Upper lobe of left lung (tissue), 4 donors: Measurements from ENCODE around the gene AOC2.

ENCODE experiments used
- EP300 ChIP-seq, 4 donors: sonication (generic); formaldehyde crosslinking; IDR thresholded peaks; one replicate each; pipeline ENCODE4 v1.5.1; 2017; ENCODE audit warnings: antibody characterized with exemption in 4 of 4, control low read depth in 2 of 4
- POLR2AphosphoS5 ChIP-seq, 2 donors: sonication (generic); formaldehyde crosslinking; IDR thresholded peaks; one replicate each; pipeline ENCODE4 v1.5.1; 2017; ENCODE audit warnings: antibody characterized with exemption in 2 of 2
- TF ChIP-seq, protein P1 (sequence below), 6 experiments: fragments of 450-650 bp in 4 of 6; fragments of 200-600 bp in 2 of 6; sonication (generic) in 2 of 6; IDR thresholded peaks; one replicate each; pipeline ENCODE4 v1.5.1; 2016 to 2019; ENCODE audit warnings: antibody characterized with exemption in 6 of 6

DNA sequence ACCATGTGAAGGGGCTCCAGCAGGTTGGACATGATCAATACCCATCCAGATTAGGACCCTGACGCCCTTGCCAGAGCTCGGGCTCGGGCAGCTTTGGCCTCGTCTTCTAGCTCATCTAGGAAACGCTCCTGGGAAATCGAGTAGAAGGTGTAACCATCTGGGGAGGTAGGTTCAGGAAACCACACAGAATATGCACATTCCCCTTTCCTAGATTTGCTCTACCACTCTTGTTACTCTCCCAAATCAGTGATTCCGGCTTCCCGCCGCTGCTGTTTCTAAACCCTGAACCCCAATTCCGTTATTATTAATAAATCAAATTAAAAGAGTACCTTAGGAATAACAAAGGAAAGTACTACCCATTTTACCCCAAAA is 46.4 kb upstream of the AOC2 start:
- TF ChIP-seq EP300 (IDR thresholded peaks at IDR 0.05) (no peak), POLR2AphosphoS5 (IDR thresholded peaks at IDR 0.05) (no peak)
- TF ChIP-seq, protein P1, sequence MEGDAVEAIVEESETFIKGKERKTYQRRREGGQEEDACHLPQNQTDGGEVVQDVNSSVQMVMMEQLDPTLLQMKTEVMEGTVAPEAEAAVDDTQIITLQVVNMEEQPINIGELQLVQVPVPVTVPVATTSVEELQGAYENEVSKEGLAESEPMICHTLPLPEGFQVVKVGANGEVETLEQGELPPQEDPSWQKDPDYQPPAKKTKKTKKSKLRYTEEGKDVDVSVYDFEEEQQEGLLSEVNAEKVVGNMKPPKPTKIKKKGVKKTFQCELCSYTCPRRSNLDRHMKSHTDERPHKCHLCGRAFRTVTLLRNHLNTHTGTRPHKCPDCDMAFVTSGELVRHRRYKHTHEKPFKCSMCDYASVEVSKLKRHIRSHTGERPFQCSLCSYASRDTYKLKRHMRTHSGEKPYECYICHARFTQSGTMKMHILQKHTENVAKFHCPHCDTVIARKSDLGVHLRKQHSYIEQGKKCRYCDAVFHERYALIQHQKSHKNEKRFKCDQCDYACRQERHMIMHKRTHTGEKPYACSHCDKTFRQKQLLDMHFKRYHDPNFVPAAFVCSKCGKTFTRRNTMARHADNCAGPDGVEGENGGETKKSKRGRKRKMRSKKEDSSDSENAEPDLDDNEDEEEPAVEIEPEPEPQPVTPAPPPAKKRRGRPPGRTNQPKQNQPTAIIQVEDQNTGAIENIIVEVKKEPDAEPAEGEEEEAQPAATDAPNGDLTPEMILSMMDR (IDR thresholded peaks at IDR 0.05), result no peak
